Loucy (cell line): ENCODE measurements around the gene ROM1.

Experiments used
- H2AFZ ChIP-seq: fragments of 200-600 bp; sonication (generic); 2 replicates; pipeline ENCODE4 v1.6.0; 2016; ENCODE audit warnings: antibody characterized with exemption, mild to moderate bottlenecking, low read length, moderate library complexity
- H3F3A ChIP-seq: fragments of 200-600 bp; 2 replicates; pipeline ENCODE4 v1.6.0; 2016; ENCODE audit warnings: antibody characterized with exemption, low read depth, mild to moderate bottlenecking
- H3K27me3 ChIP-seq: fragments of 200-600 bp; sonication (generic); 2 replicates; pipeline ENCODE4 v1.6.1; 2014; ENCODE audit warnings: low read length, mild to moderate bottlenecking; ENCODE audit not compliant: insufficient read depth, poor library complexity, severe bottlenecking
- H3K36me3 ChIP-seq: fragments of 200-600 bp; sonication (generic); 2 replicates; pipeline ENCODE4 v1.6.1; 2016; ENCODE audit warnings: low read length; ENCODE audit not compliant: insufficient read depth
- H3K4me1 ChIP-seq: fragments of 200-600 bp; sonication (generic); 2 replicates; pipeline ENCODE4 v1.5.1; 2014; ENCODE audit warnings: low read length, mild to moderate bottlenecking; ENCODE audit not compliant: insufficient read depth, poor library complexity, severe bottlenecking
- H3K4me2 ChIP-seq: fragments of 200-600 bp; sonication (generic); 2 replicates; pipeline ENCODE4 v1.6.0; 2014; ENCODE audit warnings: antibody characterized with exemption, low read length, low read depth, mild to moderate bottlenecking; ENCODE audit not compliant: poor library complexity, severe bottlenecking
- H3K4me3 ChIP-seq: fragments of 200-600 bp; sonication (generic); 2 replicates; pipeline ENCODE4 v1.5.1; 2014; ENCODE audit warnings: low read length, mild to moderate bottlenecking, mixed read lengths; ENCODE audit not compliant: poor library complexity, severe bottlenecking
- H3K79me2 ChIP-seq: fragments of 200-600 bp; sonication (generic); 2 replicates; pipeline ENCODE4 v1.6.1; 2014; ENCODE audit warnings: low read length; ENCODE audit not compliant: insufficient read depth
- H3K9ac ChIP-seq: fragments of 200-600 bp; sonication (generic); 2 replicates; pipeline ENCODE4 v1.6.0; 2014; ENCODE audit warnings: mild to moderate bottlenecking, low read depth, low read length, moderate library complexity; ENCODE audit not compliant: poor library complexity, severe bottlenecking
- H3K9me2 ChIP-seq: fragments of 200-600 bp; sonication (generic); replicated peaks from 2 replicates; pipeline ENCODE4 v1.6.1; 2016; ENCODE audit warnings: low read depth, low read length, mixed read lengths
- H3K9me3 ChIP-seq: fragments of 200-600 bp; sonication (generic); 2 replicates; pipeline ENCODE4 v1.6.1; 2014; ENCODE audit warnings: mild to moderate bottlenecking, antibody characterized with exemption, low read length, low read depth; ENCODE audit not compliant: insufficient read depth
- H4K20me1 ChIP-seq: fragments of 200-600 bp; sonication (generic); 2 replicates; pipeline ENCODE4 v1.6.0; 2014; ENCODE audit warnings: antibody characterized with exemption, low read length, mild to moderate bottlenecking; ENCODE audit not compliant: insufficient read depth, poor library complexity, severe bottlenecking
- CTCF ChIP-seq: fragments of 200-600 bp; sonication (generic); conservative IDR thresholded peaks from 2 replicates; pipeline ENCODE4 v1.5.1; 2014; ENCODE audit warnings: mild to moderate bottlenecking, antibody characterized with exemption, low read length
- EZH2phosphoT487 ChIP-seq: fragments of 200-600 bp; IDR thresholded peaks from 2 replicates; pipeline ENCODE4 v1.6.1; 2018; ENCODE audit warnings: antibody characterized with exemption, mild to moderate bottlenecking, moderate library complexity, borderline replicate concordance

The ROM1 gene

GRCh38 chr11:62645671-62645945 is 32.6 kb downstream of the ROM1 start:
- Histone ChIP-seq H3K9ac (peak overlapping the region; percentile 94), H3K79me2 (peaks cover 57% of the 10 kb centered on the region), H3F3A (no peaks in the 10 kb centered on the region), H3K4me2 (peak overlapping the region; percentile 63), H4K20me1 (peaks cover 23% of the 10 kb centered on the region), H3K9me2 (no peaks in the 10 kb centered on the region), H3K9me3 (no peaks in the 10 kb centered on the region), H3K4me3 (peak overlapping the region; percentile 86), H2AFZ (no peak overlapping the region), H3K36me3 (peaks cover 4% of the 10 kb centered on the region; the same call in 1 of the 2 replicates), H3K4me1 (peaks cover 20% of the 10 kb centered on the region), H3K27me3 (no peaks in the 10 kb centered on the region)
- TF ChIP-seq EZH2phosphoT487, result no peak
- TF ChIP-seq CTCF, result no peak

- Histone ChIP-seq H3K79me2 (peaks cover 57% of the 10 kb centered on the region), H3F3A (no peaks in the 10 kb centered on the region), H3K4me2 (peak within 1 kb of the TSS; percentile 64), H3K4me3 (peak within 1 kb of the TSS; percentile 86), H3K9me2 (no peaks in the 10 kb centered on the region), H3K9ac (peak within 1 kb of the TSS; percentile 94), H4K20me1 (peaks cover 23% of the 10 kb centered on the region), H3K4me1 (peaks cover 14% of the 10 kb centered on the region), H3K9me3 (no peaks in the 10 kb centered on the region), H3K36me3 (peaks cover 4% of the 10 kb centered on the region; the same call in 1 of the 2 replicates), H3K27me3 (no peaks in the 10 kb centered on the region), H2AFZ (peak within 1 kb of the TSS; percentile 51)
- TF ChIP-seq EZH2phosphoT487 (no peak), CTCF (no peak)
Measured at GRCh38 chr11:62645946-62646824, 33.1 kb downstream of the ROM1 start, which contains the start of gene GANAB. Gene GANAB, minus strand, starts transcription at chr11:62646613. Its CDS starts 14 bp downstream, at chr11:62646599.

GRCh38 chr11:62646825-62647608 is 34.0 kb downstream of the ROM1 start:
- Histone ChIP-seq H3K79me2 (peaks cover 58% of the 10 kb centered on the region), H3K4me2 (peak overlapping the region; percentile 64), H4K20me1 (peaks cover 23% of the 10 kb centered on the region), H3K9me3 (no peaks in the 10 kb centered on the region), H3F3A (no peaks in the 10 kb centered on the region), H3K4me3 (peak overlapping the region; percentile 86), H3K36me3 (peaks cover 4% of the 10 kb centered on the region; the same call in 1 of the 2 replicates), H3K4me1 (peaks cover 16% of the 10 kb centered on the region), H3K9ac (peak overlapping the region; percentile 94), H3K9me2 (no peaks in the 10 kb centered on the region), H2AFZ (no peak overlapping the region), H3K27me3 (no peaks in the 10 kb centered on the region)
- TF ChIP-seq EZH2phosphoT487, result no peak
- no peak for TF ChIP-seq CTCF
